A549 treated with RU486 at 1 μM for 4 hours (cell line): ENCODE results near the gene TAF4. TPM values are rescaled to one million over a fixed set of nuclear protein-coding genes. Genes with fewer than 3 reads are reported as not detected.

Experiments used
- total RNA-seq: library from RNA; stranded (reverse); fragments of 200-300 nt; extraction: Qiagen RNA extraction; gene quantifications from 5 replicates; pipeline ENCODE4 v1.2.3, GENCODE V29; 2022; ENCODE audit warnings: low read depth

The TAF4 gene, protein sequence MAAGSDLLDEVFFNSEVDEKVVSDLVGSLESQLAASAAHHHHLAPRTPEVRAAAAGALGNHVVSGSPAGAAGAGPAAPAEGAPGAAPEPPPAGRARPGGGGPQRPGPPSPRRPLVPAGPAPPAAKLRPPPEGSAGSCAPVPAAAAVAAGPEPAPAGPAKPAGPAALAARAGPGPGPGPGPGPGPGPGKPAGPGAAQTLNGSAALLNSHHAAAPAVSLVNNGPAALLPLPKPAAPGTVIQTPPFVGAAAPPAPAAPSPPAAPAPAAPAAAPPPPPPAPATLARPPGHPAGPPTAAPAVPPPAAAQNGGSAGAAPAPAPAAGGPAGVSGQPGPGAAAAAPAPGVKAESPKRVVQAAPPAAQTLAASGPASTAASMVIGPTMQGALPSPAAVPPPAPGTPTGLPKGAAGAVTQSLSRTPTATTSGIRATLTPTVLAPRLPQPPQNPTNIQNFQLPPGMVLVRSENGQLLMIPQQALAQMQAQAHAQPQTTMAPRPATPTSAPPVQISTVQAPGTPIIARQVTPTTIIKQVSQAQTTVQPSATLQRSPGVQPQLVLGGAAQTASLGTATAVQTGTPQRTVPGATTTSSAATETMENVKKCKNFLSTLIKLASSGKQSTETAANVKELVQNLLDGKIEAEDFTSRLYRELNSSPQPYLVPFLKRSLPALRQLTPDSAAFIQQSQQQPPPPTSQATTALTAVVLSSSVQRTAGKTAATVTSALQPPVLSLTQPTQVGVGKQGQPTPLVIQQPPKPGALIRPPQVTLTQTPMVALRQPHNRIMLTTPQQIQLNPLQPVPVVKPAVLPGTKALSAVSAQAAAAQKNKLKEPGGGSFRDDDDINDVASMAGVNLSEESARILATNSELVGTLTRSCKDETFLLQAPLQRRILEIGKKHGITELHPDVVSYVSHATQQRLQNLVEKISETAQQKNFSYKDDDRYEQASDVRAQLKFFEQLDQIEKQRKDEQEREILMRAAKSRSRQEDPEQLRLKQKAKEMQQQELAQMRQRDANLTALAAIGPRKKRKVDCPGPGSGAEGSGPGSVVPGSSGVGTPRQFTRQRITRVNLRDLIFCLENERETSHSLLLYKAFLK
- total RNA-seq: 12.8 to 26.7 TPM (median 14.9 TPM) in 5 replicates

GRCh38 chr20:62065674-62066338, at the start of gene TAF4:
TAF4 (minus strand) TSS chr20:62065881; CDS start chr20:62065810, 71 bp downstream.

Other genes starting within 250 kb of the TAF4 start
- gene LSM14B, start 56.6 kb upstream of the TAF4 start, total RNA-seq: 22.9 to 27.7 TPM (median 25.5 TPM) in 5 replicates
- 485 to 620 TPM (median 570 TPM) in 5 replicates for gene PSMA7, start 77.5 kb upstream of the TAF4 start, total RNA-seq
- gene SS18L1, start 77.9 kb upstream of the TAF4 start, total RNA-seq: 6.1 to 10.1 TPM (median 9.2 TPM) in 5 replicates
- gene MTG2, start 117.1 kb upstream of the TAF4 start, total RNA-seq: 27.3 to 39.5 TPM (median 36.2 TPM) in 5 replicates
- gene HRH3, start 154.4 kb upstream of the TAF4 start, total RNA-seq: not detected in 5 replicates
- gene OSBPL2, start 172.6 kb upstream of the TAF4 start, total RNA-seq: 15.6 to 20.1 TPM (median 17.8 TPM) in 5 replicates
- 155 to 197 TPM (median 177 TPM) in 5 replicates for gene ADRM1, start 237.1 kb upstream of the TAF4 start, total RNA-seq